ENCODE measurements around the gene CD24. TPM values are rescaled to one million over a fixed set of nuclear protein-coding genes. Genes with fewer than 3 reads are reported as not detected.

CD24 gene
- total RNA-seq, 1 experiment from 2014 or later: 1,551 TPM

DNA sequence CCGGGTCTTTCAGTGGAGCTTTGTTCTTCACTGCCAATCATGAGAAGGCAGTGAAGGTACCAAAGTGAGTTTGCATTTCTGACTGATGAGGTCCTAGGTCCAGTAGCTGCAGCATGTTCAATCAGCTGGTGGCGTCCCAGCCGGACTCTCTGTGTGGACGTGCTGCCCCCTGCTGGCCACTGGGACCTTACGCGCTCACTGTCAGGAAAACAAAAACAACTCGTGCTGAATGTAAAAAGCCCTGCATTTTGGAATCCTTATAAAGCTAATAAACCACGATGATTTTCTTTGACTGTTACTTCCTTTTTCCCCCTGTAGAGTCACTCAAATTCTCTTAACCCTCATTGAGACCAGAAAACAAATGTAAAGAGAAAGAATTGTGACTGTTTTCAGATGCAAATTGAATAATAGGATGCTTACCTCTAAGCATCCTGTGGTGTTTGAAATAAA, 4.9 kb upstream of the CD24 start:
- H2BK20ac ChIP-seq (ENCODE audit: low read depth, low read length, poor library complexity, severe bottlenecking): no peak overlapping the region
- no peak overlapping the region for H3K56ac ChIP-seq (ENCODE audit: insufficient read length, low read depth, low read length)
- no peak overlapping the region for H3K23ac ChIP-seq (ENCODE audit: insufficient read length, low read depth, low read length)
- WGBS (ENCODE audit: extremely low coverage, insufficient read length, low lambda C conversion rate): no CpG with 5 or more reads among the region's 8 CpGs
- H3K27me3 ChIP-seq (ENCODE audit: insufficient read depth, low read length): no peaks in the 10 kb centered on the region
- H3K4me2 ChIP-seq (ENCODE audit: insufficient read depth, insufficient read length, low read length): no peak overlapping the region
- no peak overlapping the region for H3K4ac ChIP-seq (ENCODE audit: low read depth, low read length)
- TF ChIP-seq, protein P1, sequence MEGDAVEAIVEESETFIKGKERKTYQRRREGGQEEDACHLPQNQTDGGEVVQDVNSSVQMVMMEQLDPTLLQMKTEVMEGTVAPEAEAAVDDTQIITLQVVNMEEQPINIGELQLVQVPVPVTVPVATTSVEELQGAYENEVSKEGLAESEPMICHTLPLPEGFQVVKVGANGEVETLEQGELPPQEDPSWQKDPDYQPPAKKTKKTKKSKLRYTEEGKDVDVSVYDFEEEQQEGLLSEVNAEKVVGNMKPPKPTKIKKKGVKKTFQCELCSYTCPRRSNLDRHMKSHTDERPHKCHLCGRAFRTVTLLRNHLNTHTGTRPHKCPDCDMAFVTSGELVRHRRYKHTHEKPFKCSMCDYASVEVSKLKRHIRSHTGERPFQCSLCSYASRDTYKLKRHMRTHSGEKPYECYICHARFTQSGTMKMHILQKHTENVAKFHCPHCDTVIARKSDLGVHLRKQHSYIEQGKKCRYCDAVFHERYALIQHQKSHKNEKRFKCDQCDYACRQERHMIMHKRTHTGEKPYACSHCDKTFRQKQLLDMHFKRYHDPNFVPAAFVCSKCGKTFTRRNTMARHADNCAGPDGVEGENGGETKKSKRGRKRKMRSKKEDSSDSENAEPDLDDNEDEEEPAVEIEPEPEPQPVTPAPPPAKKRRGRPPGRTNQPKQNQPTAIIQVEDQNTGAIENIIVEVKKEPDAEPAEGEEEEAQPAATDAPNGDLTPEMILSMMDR (conservative IDR thresholded peaks at IDR 0.05): peak; percentile 99
- H3K79me1 ChIP-seq (ENCODE audit: insufficient read depth, low read depth, low read length, poor library complexity, severe bottlenecking): no peaks in the 10 kb centered on the region
- Mint-ChIP-seq H3K4me3 (peak overlapping the region in 1 of 2 experiments; percentile 0; a peak in 2 of 5 replicates), H3K36me3 (ENCODE audit: insufficient read depth in 1 of 3, low read depth in 3 of 3) (no peaks in the 10 kb centered on the region; a peak in 1 of 7 replicates), H3K27me3 (ENCODE audit: low read depth) (no peaks in the 10 kb centered on the region), H3K4me1 (peaks cover 29 to 31% of the 10 kb centered on the region in 2 experiments), H3K9me3 (no peaks in the 10 kb centered on the region; a peak in 1 of 5 replicates), H3K27ac (peak overlapping the region; percentile 87 to 98 (median 98))
- no peak overlapping the region for H2BK5ac ChIP-seq (ENCODE audit: insufficient read length, low read length)
- no peaks in the 10 kb centered on the region for H3K9me3 ChIP-seq (ENCODE audit: control insufficient read depth, low read depth, low read length)
- no peak overlapping the region for H2AFZ ChIP-seq (ENCODE audit: low read length)
- no peak overlapping the region for H2BK120ac ChIP-seq (ENCODE audit: low read depth, low read length, poor library complexity, severe bottlenecking)
- peaks cover 4% of the 10 kb centered on the region; the same call in 1 of the 2 replicates for H3K79me2 ChIP-seq (ENCODE audit: insufficient read depth, low read length)
- H3K4me1 ChIP-seq (ENCODE audit: insufficient read depth, low read length): no peaks in the 10 kb centered on the region; the same call in 1 of the 2 replicates
- DNase-seq: peak; percentile 96
- H4K20me1 ChIP-seq (ENCODE audit: control insufficient read depth, insufficient read depth, insufficient read length): no peaks in the 10 kb centered on the region
- H2AK5ac ChIP-seq (ENCODE audit: insufficient read length, low read length): no peak overlapping the region
- no peak overlapping the region for H3T11ph ChIP-seq (ENCODE audit: low read length)
- H3K14ac ChIP-seq (ENCODE audit: insufficient read depth, low read length): no peak overlapping the region
- H2BK15ac ChIP-seq (ENCODE audit: low read depth, low read length): no peak overlapping the region
- H3K27ac ChIP-seq (ENCODE audit: insufficient read length, low read depth, low read length): peak overlapping the region; percentile 21
- no peak overlapping the region for H3K18ac ChIP-seq (ENCODE audit: insufficient read length, low read depth, low read length)
- H3K23me2 ChIP-seq (ENCODE audit: insufficient read length, low read depth, low read length, poor library complexity, severe bottlenecking): no peaks in the 10 kb centered on the region
- no peak overlapping the region for H4K91ac ChIP-seq (ENCODE audit: insufficient read length, low read depth, low read length)
- no peak overlapping the region for H2BK12ac ChIP-seq (ENCODE audit: insufficient read length, low read depth, low read length)
- H4K5ac ChIP-seq (ENCODE audit: insufficient read length, low read depth, low read length): no peak overlapping the region
- H4K8ac ChIP-seq (replicated peaks; ENCODE audit: insufficient read length, low read depth, low read length): no peak overlapping the region
- no peak overlapping the region for H3K9ac ChIP-seq (ENCODE audit: extremely low read depth, insufficient read length, low read length)

Data from H9 (cell line).